GM19372 (cell line): ENCODE measurements around the gene STIM2.

Source experiments
- ATAC-seq: cut with Tn5 transposase; IDR thresholded peaks from one replicate; pipeline ENCODE4 v1.9.1; 2021; ENCODE audit warnings: mild to moderate bottlenecking, low read depth, moderate library complexity; ENCODE audit not compliant: unreplicated experiment

The STIM2 gene

GRCh38 chr4:26896636-26897035 is 36.0 kb downstream of the STIM2 start:
- no peak for ATAC-seq

- ATAC-seq: no peak
Measured at GRCh38 chr4:26899991-26900390, 39.4 kb downstream of the STIM2 start.

- no peak for ATAC-seq
Measured at GRCh38 chr4:26900765-26901164, 40.1 kb downstream of the STIM2 start.

GRCh38 chr4:26905172-26905571 is 44.5 kb downstream of the STIM2 start:
- ATAC-seq: no peak

- ATAC-seq: no peak
Measured at GRCh38 chr4:26907731-26908599, 47.3 kb downstream of the STIM2 start.

GRCh38 chr4:26909369-26909768 is 48.7 kb downstream of the STIM2 start:
- no peak for ATAC-seq

GRCh38 chr4:26911254-26911653 is 50.6 kb downstream of the STIM2 start:
- ATAC-seq: no peak

- no peak for ATAC-seq
Measured at GRCh38 chr4:26912069-26912468, 51.4 kb downstream of the STIM2 start.

GRCh38 chr4:26912810-26913209 is 52.2 kb downstream of the STIM2 start:
- no peak for ATAC-seq

GRCh38 chr4:26916195-26916594 is 55.6 kb downstream of the STIM2 start:
- ATAC-seq: no peak

GRCh38 chr4:26930964-26931363 is 70.3 kb downstream of the STIM2 start:
- ATAC-seq: no peak

GRCh38 chr4:26931451-26931850 is 70.8 kb downstream of the STIM2 start:
- no peak for ATAC-seq

- no peak for ATAC-seq
Measured at GRCh38 chr4:26931966-26932365, 71.3 kb downstream of the STIM2 start.

GRCh38 chr4:26935397-26935796 is 74.8 kb downstream of the STIM2 start:
- ATAC-seq: no peak

GRCh38 chr4:26936284-26937065 is 75.8 kb downstream of the STIM2 start:
- no peak for ATAC-seq

- ATAC-seq: no peak
Measured at GRCh38 chr4:26937139-26937538, 76.5 kb downstream of the STIM2 start.

GRCh38 chr4:26937567-26937966 is 76.9 kb downstream of the STIM2 start:
- no peak for ATAC-seq

- ATAC-seq: no peak
Measured at GRCh38 chr4:26938516-26938915, 77.9 kb downstream of the STIM2 start.

GRCh38 chr4:26941951-26942350 is 81.3 kb downstream of the STIM2 start:
- no peak for ATAC-seq

GRCh38 chr4:26942871-26943270 is 82.2 kb downstream of the STIM2 start:
- no peak for ATAC-seq

- no peak for ATAC-seq
Measured at GRCh38 chr4:26943391-26943790, 82.8 kb downstream of the STIM2 start.

- ATAC-seq: no peak
Measured at GRCh38 chr4:26945794-26946193, 85.2 kb downstream of the STIM2 start.
